Fibroblast of pulmonary artery (primary cell): ENCODE measurements around the gene TAOK2.
"Not testable (repeated sequence)": the region's sequence is repeated elsewhere in the genome, so short reads cannot be mapped to it uniquely, and the experiment has no call there.

Source experiments
- DNase-seq: peaks from one replicate; pipeline ENCODE4 v3.0.0-alpha.2; 2010; ENCODE audit warnings: low read depth
- H3K4me3 ChIP-seq: replicated peaks from 2 replicates; pipeline ENCODE4 v1.5.1; 2011; ENCODE audit warnings: low read depth, mild to moderate bottlenecking, control low read depth, low read length, moderate library complexity
- TF ChIP-seq, protein P1 (sequence below): IDR thresholded peaks from 2 replicates; pipeline ENCODE4 v1.5.1; 2011; ENCODE audit warnings: mild to moderate bottlenecking, control low read depth, low read length, inconsistent platforms; ENCODE audit errors: missing control alignments

Gene TAOK2

DNA sequence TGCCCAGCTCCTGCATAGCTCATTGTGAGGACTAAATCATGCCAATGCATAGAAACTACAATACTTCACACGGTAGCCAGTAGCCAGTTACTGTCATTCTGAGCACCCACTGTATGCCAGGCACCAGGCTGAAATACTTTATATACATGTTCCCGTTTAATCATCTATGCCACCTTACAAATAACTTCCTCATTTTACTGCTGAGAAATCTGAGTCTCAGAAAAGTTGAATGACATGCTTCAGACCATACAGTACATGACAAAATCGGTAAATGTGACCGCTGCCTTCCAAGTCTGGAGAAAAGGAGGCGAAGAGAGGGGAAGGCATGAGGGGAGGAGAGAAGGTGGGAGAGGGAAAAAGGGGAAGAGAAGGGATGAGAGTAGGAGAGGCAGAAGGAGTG lies 66.6 kb downstream of the TAOK2 start:
- TF ChIP-seq, protein P1, sequence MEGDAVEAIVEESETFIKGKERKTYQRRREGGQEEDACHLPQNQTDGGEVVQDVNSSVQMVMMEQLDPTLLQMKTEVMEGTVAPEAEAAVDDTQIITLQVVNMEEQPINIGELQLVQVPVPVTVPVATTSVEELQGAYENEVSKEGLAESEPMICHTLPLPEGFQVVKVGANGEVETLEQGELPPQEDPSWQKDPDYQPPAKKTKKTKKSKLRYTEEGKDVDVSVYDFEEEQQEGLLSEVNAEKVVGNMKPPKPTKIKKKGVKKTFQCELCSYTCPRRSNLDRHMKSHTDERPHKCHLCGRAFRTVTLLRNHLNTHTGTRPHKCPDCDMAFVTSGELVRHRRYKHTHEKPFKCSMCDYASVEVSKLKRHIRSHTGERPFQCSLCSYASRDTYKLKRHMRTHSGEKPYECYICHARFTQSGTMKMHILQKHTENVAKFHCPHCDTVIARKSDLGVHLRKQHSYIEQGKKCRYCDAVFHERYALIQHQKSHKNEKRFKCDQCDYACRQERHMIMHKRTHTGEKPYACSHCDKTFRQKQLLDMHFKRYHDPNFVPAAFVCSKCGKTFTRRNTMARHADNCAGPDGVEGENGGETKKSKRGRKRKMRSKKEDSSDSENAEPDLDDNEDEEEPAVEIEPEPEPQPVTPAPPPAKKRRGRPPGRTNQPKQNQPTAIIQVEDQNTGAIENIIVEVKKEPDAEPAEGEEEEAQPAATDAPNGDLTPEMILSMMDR = no peak
- H3K4me3 ChIP-seq = no peak overlapping the region
- DNase-seq = no peak

DNA sequence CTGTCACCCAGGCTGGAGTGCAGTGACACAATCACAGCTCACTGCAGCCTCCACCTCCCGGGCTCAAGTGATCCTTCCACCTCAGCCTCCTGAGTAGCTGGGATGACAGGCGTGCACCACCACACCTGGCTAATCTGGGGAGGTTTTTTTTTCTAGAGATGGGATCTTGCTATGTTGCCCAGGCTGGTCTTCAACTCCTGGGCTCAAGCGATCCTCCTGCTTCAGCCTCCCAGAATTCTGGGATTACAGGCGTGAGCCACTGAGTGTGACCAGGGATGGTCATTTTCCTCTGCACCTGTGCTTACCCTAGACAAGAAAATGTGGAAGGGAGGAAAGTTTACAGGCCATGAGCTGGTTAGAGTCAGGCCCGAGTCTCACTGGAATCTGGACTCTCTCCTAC lies 67.0 kb downstream of the TAOK2 start:
- not testable (repeated sequence) for DNase-seq

DNA sequence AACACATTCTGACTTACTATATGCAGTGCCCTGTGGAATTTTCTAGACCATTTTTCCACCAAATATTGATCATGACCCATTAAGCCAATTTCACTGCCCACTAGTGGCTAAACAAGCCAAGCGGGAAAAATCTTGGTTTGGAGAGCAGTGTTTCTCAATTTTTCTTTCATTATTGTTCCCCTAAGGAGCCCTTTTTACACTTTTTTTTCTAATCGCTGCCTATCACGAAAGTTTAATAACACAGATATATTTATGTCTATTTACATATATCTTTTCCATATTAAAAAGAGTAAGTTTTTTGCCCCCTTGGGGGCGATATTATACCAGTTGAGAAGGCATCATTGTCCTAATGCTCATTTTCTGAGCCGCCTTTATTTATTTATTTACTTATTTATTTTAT lies 68.2 kb downstream of the TAOK2 start:
- DNase-seq = peak; percentile 73
- TF ChIP-seq, protein P1 = peak; percentile 39
- no peak overlapping the region for H3K4me3 ChIP-seq

More for the DNA sequence above, 67.0 kb downstream of the TAOK2 start:
- not testable (repeated sequence) for H3K4me3 ChIP-seq
